Gastrocnemius medialis (tissue), 4 donors: ENCODE results near the gene SBK3. TPM values are rescaled to one million over a fixed set of nuclear protein-coding genes. Genes with fewer than 3 reads are reported as not detected.

Experiments used
- ATAC-seq, 2 donors: fragments of 150-250 bp; one replicate each; pipeline ENCODE4 v1.9.1; 2016
- DNase-seq, 2 donors: peaks; one replicate each; pipeline ENCODE4 v3.0.0-alpha.2; 2019
- H3K27ac ChIP-seq, 4 donors: fragments of 200-600 bp; sonication (generic); 1 replicate in 1 of 4; 2 replicates in 3 of 4; pipeline ENCODE4 v1.5.1; 2016 to 2018; ENCODE audit warnings: mild to moderate bottlenecking in 2 of 4, moderate library complexity in 1 of 4
- H3K27me3 ChIP-seq, 3 donors: fragments of 200-600 bp; sonication (generic) in 2 of 3; 1 replicate in 1 of 3; 2 replicates in 2 of 3; pipeline versions ENCODE4 v1.5.1 to v1.6.0; 2016 to 2019; ENCODE audit warnings: mild to moderate bottlenecking in 1 of 3, moderate library complexity in 1 of 3
- H3K36me3 ChIP-seq, 2 donors: fragments of 200-600 bp; sonication (generic) in 1 of 2; one replicate each; pipeline ENCODE4 v1.5.1; 2017 to 2018
- H3K4me1 ChIP-seq, 2 donors: fragments of 200-600 bp; sonication (generic) in 1 of 2; one replicate each; pipeline ENCODE4 v1.5.1; 2016 to 2017; ENCODE audit warnings: mild to moderate bottlenecking in 2 of 2
- H3K4me3 ChIP-seq, 4 donors: fragments of 200-600 bp; sonication (generic) in 3 of 4; 1 replicate in 1 of 4; 2 replicates in 3 of 4; pipeline ENCODE4 v1.5.1; 2016 to 2019; ENCODE audit warnings: mild to moderate bottlenecking in 2 of 4
- H3K9me3 ChIP-seq, 3 donors: fragments of 200-600 bp; sonication (generic) in 2 of 3; 1 replicate in 1 of 3; 2 replicates in 2 of 3; pipeline ENCODE4 v1.5.1; 2016 to 2019
- CTCF ChIP-seq, 5 experiments: fragments of 450-650 bp in 3 of 5; fragments of 200-600 bp in 2 of 5; sonication (generic) in 2 of 5; IDR thresholded peaks in 4 of 5; conservative IDR thresholded peaks in 1 of 5; 1 replicate in 4 of 5; 2 replicates in 1 of 5; pipeline ENCODE4 v1.5.1; 2016 to 2019; ENCODE audit warnings: antibody characterized with exemption in 5 of 5, mild to moderate bottlenecking in 3 of 5, moderate library complexity in 3 of 5
- POLR2A ChIP-seq, 2 donors: fragments of 450-650 bp; IDR thresholded peaks; one replicate each; pipeline ENCODE4 v1.6.1; 2017; ENCODE audit warnings: antibody characterized with exemption in 2 of 2, mild to moderate bottlenecking in 2 of 2, moderate library complexity in 2 of 2
- in situ Hi-C, 4 donors: fragments of 200-750 bp; cut with MboI; loops; one replicate each; pipeline versions ENCODE4 v1.15.0 to v1.8.0; 2017; ENCODE audit warnings: low sequenced_read_pairs in 4 of 4
- intact Hi-C: fragments of 100-400 bp; cut with DNase I; formaldehyde crosslinking; loops from one replicate; pipeline ENCODE4 v1.15.1; 2023; ENCODE audit warnings: low total_unique reads
- total RNA-seq, 4 donors: library from RNA; depleted of rRNA; stranded (reverse); fragments of >200 nt; gene quantifications; one replicate each; pipeline versions ENCODE4 v1.1.0 to v1.2.3, GENCODE V29; 2016

Gene SBK3
- total RNA-seq, 4 donors from 2014 or later, result 3.1 to 24.1 (median 6.8) TPM

- in situ Hi-C loops, result no loop called here
- DNase-seq (no peak), ATAC-seq (no peak)
- TF ChIP-seq CTCF (IDR thresholded peaks at IDR 0.05 in 4 of 5, conservative IDR thresholded peaks at IDR 0.05 in 1 of 5) (no peak), POLR2A (IDR thresholded peaks at IDR 0.05) (no peak)
- no peak overlapping the region for H3K4me3 ChIP-seq
- H3K27ac ChIP-seq, result no peak overlapping the region
- no peaks in the 10 kb centered on the region for H3K36me3 ChIP-seq
- H3K9me3 ChIP-seq, result no peaks in the 10 kb centered on the region
- peaks cover 14 to 18% of the 10 kb centered on the region in 2 donors for H3K4me1 ChIP-seq
- H3K27me3 ChIP-seq, result no peaks in the 10 kb centered on the region
- intact Hi-C loops, result no loop called here
These were observed 17.9 kb downstream of the SBK3 start for GRCh38 chr19:55527197-55528029.

- H3K9me3 ChIP-seq, result no peaks in the 10 kb centered on the region
- no peak for TF ChIP-seq POLR2A (IDR thresholded peaks at IDR 0.05)
- no peak for TF ChIP-seq CTCF (IDR thresholded peaks at IDR 0.05 in 4 of 5, conservative IDR thresholded peaks at IDR 0.05 in 1 of 5)
- peak; percentile 64 to 88 for DNase-seq
- peak overlapping the region in 2 of 4 donors; percentile 4 to 22 for H3K4me3 ChIP-seq
- intact Hi-C loops, result no loop called here
- no peaks in the 10 kb centered on the region for H3K27me3 ChIP-seq
- peak; percentile 58 to 81 for ATAC-seq
- in situ Hi-C loops, result no loop called here
- H3K4me1 ChIP-seq, result peaks cover 23 to 27% of the 10 kb centered on the region in 2 donors
- H3K27ac ChIP-seq, result peak overlapping the region; percentile 69 to 80 (median 76)
- H3K36me3 ChIP-seq, result no peaks in the 10 kb centered on the region
These were observed 18.8 kb downstream of the SBK3 start for GRCh38 chr19:55526216-55527196.

GRCh38 chr19:55525289-55526101 is 19.8 kb downstream of the SBK3 start:
- peak overlapping the region; percentile 69 to 80 (median 76) for H3K27ac ChIP-seq

More at GRCh38 chr19:55525289-55526101, 19.8 kb downstream of the SBK3 start:
- Histone ChIP-seq H3K4me3 (peak overlapping the region in 2 of 4 donors; percentile 4 to 22), H3K9me3 (no peaks in the 10 kb centered on the region), H3K27me3 (no peaks in the 10 kb centered on the region), H3K4me1 (peaks cover 32 to 37% of the 10 kb centered on the region in 2 donors), H3K36me3 (no peaks in the 10 kb centered on the region)
- ATAC-seq (peak in 1 of 2 donors; percentile 34), DNase-seq (no peak)
- intact Hi-C loops (no loop called here), in situ Hi-C loops (no loop called here)
- TF ChIP-seq POLR2A (IDR thresholded peaks at IDR 0.05) (no peak), CTCF (IDR thresholded peaks at IDR 0.05 in 4 of 5, conservative IDR thresholded peaks at IDR 0.05 in 1 of 5) (no peak)
